Thoracic aorta (tissue), 2 donors: ENCODE data around the gene SARM1. TPM values are rescaled to one million over a fixed set of nuclear protein-coding genes. Genes with fewer than 3 reads are reported as not detected.

Experiments
- ATAC-seq: fragments of 150-250 bp; one replicate; pipeline ENCODE4 v1.8.0; 2017; ENCODE audit warnings: low read depth; ENCODE audit not compliant: insufficient number of reproducible peaks, low FRiP score
- DNase-seq: peaks from one replicate; pipeline ENCODE4 v3.0.0-alpha.2; 2020; ENCODE audit warnings: low spot score
- H3K27ac ChIP-seq, 2 donors: fragments of 200-600 bp; sonication (generic); 1 replicate in 1 of 2; 2 replicates in 1 of 2; pipeline ENCODE4 v1.5.1; 2016; ENCODE audit warnings: mild to moderate bottlenecking in 2 of 2, moderate library complexity in 2 of 2
- H3K27me3 ChIP-seq: fragments of 200-600 bp; sonication (generic); replicated peaks from 2 replicates; pipeline ENCODE4 v1.6.0; 2016; ENCODE audit warnings: mild to moderate bottlenecking; ENCODE audit not compliant: insufficient read depth
- H3K36me3 ChIP-seq: fragments of 200-600 bp; sonication (generic); one replicate; pipeline ENCODE4 v1.5.1; 2016
- H3K4me1 ChIP-seq, 2 donors: fragments of 200-600 bp; sonication (generic); 1 replicate in 1 of 2; 2 replicates in 1 of 2; pipeline versions ENCODE4 v1.5.1 to v1.6.0; 2016; ENCODE audit warnings: low read depth in 2 of 2, mild to moderate bottlenecking in 1 of 2; ENCODE audit not compliant: control insufficient read depth in 1 of 2
- H3K4me3 ChIP-seq: fragments of 200-600 bp; sonication (generic); 2 replicates; pipeline ENCODE4 v1.5.1; 2016; ENCODE audit warnings: mild to moderate bottlenecking
- H3K9me3 ChIP-seq: fragments of 200-600 bp; sonication (generic); 2 replicates; pipeline ENCODE4 v1.5.1; 2016
- CTCF ChIP-seq: fragments of 200-600 bp; sonication (generic); IDR thresholded peaks from one replicate; pipeline ENCODE4 v1.5.1; 2019; ENCODE audit warnings: antibody characterized with exemption
- total RNA-seq, 2 donors: library from RNA; depleted of rRNA; stranded (reverse); fragments of >200 nt; gene quantifications; one replicate each; pipeline versions ENCODE4 v1.1.0 to v1.2.3, GENCODE V29; 2016

The SARM1 gene
- total RNA-seq, 2 donors from 2014 or later: 19.5 to 24.1 TPM

- DNase-seq (no peak), ATAC-seq (no peak)
- peaks cover 61% of the 10 kb centered on the region for H3K36me3 ChIP-seq
- H3K4me1 ChIP-seq: peaks cover 32 to 38% of the 10 kb centered on the region in 2 donors
- H3K27ac ChIP-seq: no peak overlapping the region
- TF ChIP-seq CTCF: no peak
- no peaks in the 10 kb centered on the region for H3K9me3 ChIP-seq
- no peaks in the 10 kb centered on the region for H3K27me3 ChIP-seq
- no peak overlapping the region for H3K4me3 ChIP-seq
Observed at GRCh38 chr17:28350271-28350670, 21.2 kb upstream of the SARM1 start.

GRCh38 chr17:28357061-28357900 is 14.2 kb upstream of the SARM1 start, which contains the start of gene POLDIP2:
Gene POLDIP2, minus strand, starts transcription at chr17:28357527. Its CDS starts 79 bp downstream, at chr17:28357448.
- ATAC-seq (peak; percentile 95), DNase-seq (peak; percentile 72)
- peak; percentile 9 for TF ChIP-seq CTCF
- Histone ChIP-seq H3K4me3 (peak within 1 kb of the TSS; percentile 98), H3K27ac (peak within 1 kb of the TSS; percentile 78 to 91), H3K9me3 (no peaks in the 10 kb centered on the region), H3K4me1 (peaks cover 12 to 21% of the 10 kb centered on the region in 2 donors), H3K27me3 (no peaks in the 10 kb centered on the region), H3K36me3 (peaks cover 58% of the 10 kb centered on the region)

- Histone ChIP-seq H3K36me3 (peaks cover 58% of the 10 kb centered on the region), H3K27me3 (no peaks in the 10 kb centered on the region), H3K4me1 (peaks cover 12 to 21% of the 10 kb centered on the region in 2 donors), H3K4me3 (peak overlapping the region; percentile 98), H3K9me3 (no peaks in the 10 kb centered on the region), H3K27ac (peak overlapping the region; percentile 78 to 91)
- DNase-seq (no peak), ATAC-seq (peak; percentile 25)
- TF ChIP-seq CTCF: no peak
Observed at GRCh38 chr17:28357901-28358197, 13.6 kb upstream of the SARM1 start.

- H3K36me3 ChIP-seq: peaks cover 52% of the 10 kb centered on the region
- no peak for ATAC-seq
Observed at GRCh38 chr17:28363186-28363585, 8.3 kb upstream of the SARM1 start.

More at GRCh38 chr17:28363186-28363585, 8.3 kb upstream of the SARM1 start:
- no peak for DNase-seq
- Histone ChIP-seq H3K4me1 (peaks cover 3 to 4% of the 10 kb centered on the region in 2 donors), H3K4me3 (no peak overlapping the region), H3K27me3 (no peaks in the 10 kb centered on the region), H3K27ac (no peak overlapping the region), H3K9me3 (no peaks in the 10 kb centered on the region)
- no peak for TF ChIP-seq CTCF
